Small intestine (tissue), 7 donors: ENCODE measurements around the gene ASPM. TPM values are rescaled to one million over a fixed set of nuclear protein-coding genes. Genes with fewer than 3 reads are reported as not detected.
"Not testable (repeated sequence)": the region's sequence is repeated elsewhere in the genome, so short reads cannot be mapped to it uniquely, and the experiment has no call there.

ENCODE experiments used
- DNase-seq, 2 donors: peaks; one replicate each; pipeline versions ENCODE4 v3.0.0 to v3.0.0-alpha.2; 2013
- FAIRE-seq: peaks from 2 replicates; lab custom pipeline; 2012; peaks lifted over from hg19 to GRCh38; lab: Jason Lieb, UNC
- H3K27ac ChIP-seq, 3 donors: one replicate each; pipeline ENCODE4 v1.5.1; 2013; ENCODE audit warnings: low read length in 2 of 3, mild to moderate bottlenecking in 2 of 3, control low read depth in 1 of 3, inconsistent platforms in 1 of 3, low read depth in 1 of 3, moderate library complexity in 1 of 3
- H3K27me3 ChIP-seq, 3 donors: one replicate each; pipeline ENCODE4 v1.6.1; 2013; ENCODE audit warnings: low read length in 3 of 3, inconsistent platforms in 1 of 3; ENCODE audit not compliant: control insufficient read depth in 3 of 3, insufficient read depth in 3 of 3
- H3K36me3 ChIP-seq, 3 donors: one replicate each; pipeline ENCODE4 v1.6.1; 2013; ENCODE audit warnings: low read length in 3 of 3, inconsistent platforms in 1 of 3, low read depth in 1 of 3, mild to moderate bottlenecking in 1 of 3, moderate library complexity in 1 of 3; ENCODE audit not compliant: control insufficient read depth in 3 of 3, insufficient read depth in 2 of 3
- H3K4me1 ChIP-seq, 3 donors: one replicate each; pipeline ENCODE4 v1.6.1; 2013; ENCODE audit warnings: low read length in 2 of 3, inconsistent platforms in 1 of 3, low read depth in 1 of 3, mild to moderate bottlenecking in 1 of 3, moderate library complexity in 1 of 3; ENCODE audit not compliant: control insufficient read depth in 3 of 3, insufficient read depth in 2 of 3
- H3K4me3 ChIP-seq, 3 donors: one replicate each; pipeline ENCODE4 v1.5.1; 2013; ENCODE audit warnings: low read length in 3 of 3, control low read depth in 1 of 3, inconsistent platforms in 1 of 3, low read depth in 1 of 3, mild to moderate bottlenecking in 1 of 3, moderate library complexity in 1 of 3
- H3K9me3 ChIP-seq, 2 donors: one replicate each; pipeline ENCODE4 v1.6.1; 2013; ENCODE audit warnings: low read depth in 1 of 2, low read length in 1 of 2; ENCODE audit not compliant: control insufficient read depth in 2 of 2, insufficient read depth in 1 of 2
- WGBS, 3 donors: extraction: QIAGEN DNeasy Blood & Tissue Kit; methylation state at CpG; one replicate each; pipeline ENCODE4 v1.1.7; 2013; 5-methylcytosine and 5-hydroxymethylcytosine counted together
- polyA plus RNA-seq, 4 donors: library from polyadenylated mRNA; stranded (reverse) in 3 of 4; unstranded in 1 of 4; fragments of 200-250 nt in 3 of 4; fragments of 120-200 nt in 1 of 4; gene quantifications; one replicate each; pipeline versions ENCODE4 v1.2.1 to v1.2.3, GENCODE V29; 2013
- donor health status: healthy with polysubstance abuse.
- donor health status: control.
- donor health status: control.
- donor health status: Bipolar disorder and iron deficiency.
- donor health status: healthy.

ASPM gene
- polyA plus RNA-seq, 4 donors, result 0.27 to 10.5 (median 4.0) TPM

DNA sequence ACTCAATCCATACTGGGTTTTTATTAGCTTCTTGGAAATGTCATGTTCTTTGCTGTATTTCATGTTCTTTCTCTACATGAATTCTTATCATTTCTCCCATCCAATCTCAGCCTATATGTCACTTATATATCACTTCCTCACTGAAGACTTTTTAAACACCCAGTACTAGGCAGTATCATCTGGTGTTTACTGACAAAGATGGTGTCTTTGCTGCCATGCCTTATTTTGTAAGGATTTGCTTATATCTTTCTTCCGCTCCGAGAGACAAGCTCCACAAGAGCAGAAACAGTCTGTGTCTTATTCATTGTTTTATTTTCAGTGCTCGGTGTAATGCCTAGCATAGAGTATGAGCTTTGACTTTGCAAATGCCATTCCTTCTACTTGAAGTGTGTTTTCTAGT is 109.6 kb downstream of the ASPM start:
- Histone ChIP-seq H3K4me3 (no peak overlapping the region), H3K9me3 (no peaks in the 10 kb centered on the region), H3K4me1 (no peaks in the 10 kb centered on the region), H3K27me3 (no peaks in the 10 kb centered on the region), H3K27ac (no peak overlapping the region), H3K36me3 (no peaks in the 10 kb centered on the region)
- no peak for FAIRE-seq
- 91 to 93% (median 91%) methylated on average over 3 of the region's 3 CpGs for WGBS, 3 donors
- no peak for DNase-seq

GRCh38 chr1:197034631-197035339 is 111.7 kb downstream of the ASPM start:
- not testable (repeated sequence) for DNase-seq

More at GRCh38 chr1:197034631-197035339, 111.7 kb downstream of the ASPM start:
- H3K27me3 ChIP-seq, H3K4me3 ChIP-seq, H3K36me3 ChIP-seq, H3K9me3 ChIP-seq, H3K4me1 ChIP-seq, H3K27ac ChIP-seq, FAIRE-seq: not testable (repeated sequence)
- WGBS, 3 donors, result 69 to 81% (median 74%) methylated on average over 6 of the region's 6 CpGs

Other genes with a start within 250 kb of the ASPM start
- not detected for gene CFHR2, start 202.9 kb downstream of the ASPM start, polyA plus RNA-seq
- gene CFHR5, start 169.1 kb downstream of the ASPM start, polyA plus RNA-seq, result not detected
- 1 to 10 TPM in 2 of 4 donors, under 1 TPM in 2; 0.24 to 1.6 (median 1.0) TPM for gene F13B, start 79.4 kb downstream of the ASPM start, polyA plus RNA-seq
- 10 to 100 TPM in 1 of 4 donors, 1 to 10 TPM in 3; 1.1 to 17.4 (median 2.5) TPM for gene ZBTB41, start 54.6 kb upstream of the ASPM start, polyA plus RNA-seq
- gene CRB1, start 121.6 kb upstream of the ASPM start, polyA plus RNA-seq, result under 1 TPM in 2 of 4 donors, not detected in 2; 0.06 to 0.10 TPM